ENCODE measurements around the gene RAD51B. TPM values are rescaled to one million over a fixed set of nuclear protein-coding genes. Genes with fewer than 3 reads are reported as not detected.
A peak's percentile ranks its signal among the peaks of the same experiment; 100 is the strongest.

The RAD51B gene
- total and polyA plus RNA-seq, 2 of the 13 experiments (the other 11 are each of a cell fraction or from before 2014, with no cell fraction given): 7.0 to 9.5 TPM

GRCh38 chr14:67816326-67817002 is 3.1 kb upstream of the RAD51B start, which contains the start of gene ZFYVE26 (continued):
- TF ChIP-seq ZBTB40 (IDR thresholded peaks at IDR 0.05) (no peak), ZBTB40 (CRISPR knock-in tag; IDR thresholded peaks at IDR 0.05) (no peak), RBM22 (optimal IDR thresholded peaks at IDR 0.05; ENCODE audit: low read length) (no peak), SNAPC4 (CRISPR knock-in tag; IDR thresholded peaks at IDR 0.05) (no peak), TBP (CRISPR knock-in tag; IDR thresholded peaks at IDR 0.05) (no peak), HBP1 (CRISPR knock-in tag; IDR thresholded peaks at IDR 0.05; ENCODE audit: low read depth) (peak; percentile 82), ZNF121 (CRISPR knock-in tag; IDR thresholded peaks at IDR 0.05) (no peak), RFX1 (IDR thresholded peaks at IDR 0.05) (no peak), SAP130 (CRISPR knock-in tag; IDR thresholded peaks at IDR 0.05; ENCODE audit: low read depth) (peak; percentile 97)
- TF ChIP-seq, protein P1, sequence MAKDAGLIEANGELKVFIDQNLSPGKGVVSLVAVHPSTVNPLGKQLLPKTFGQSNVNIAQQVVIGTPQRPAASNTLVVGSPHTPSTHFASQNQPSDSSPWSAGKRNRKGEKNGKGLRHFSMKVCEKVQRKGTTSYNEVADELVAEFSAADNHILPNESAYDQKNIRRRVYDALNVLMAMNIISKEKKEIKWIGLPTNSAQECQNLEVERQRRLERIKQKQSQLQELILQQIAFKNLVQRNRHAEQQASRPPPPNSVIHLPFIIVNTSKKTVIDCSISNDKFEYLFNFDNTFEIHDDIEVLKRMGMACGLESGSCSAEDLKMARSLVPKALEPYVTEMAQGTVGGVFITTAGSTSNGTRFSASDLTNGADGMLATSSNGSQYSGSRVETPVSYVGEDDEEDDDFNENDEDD (CRISPR knock-in tag; IDR thresholded peaks at IDR 0.05; ENCODE audit: borderline replicate concordance): no peak
- TF ChIP-seq, protein P2, sequence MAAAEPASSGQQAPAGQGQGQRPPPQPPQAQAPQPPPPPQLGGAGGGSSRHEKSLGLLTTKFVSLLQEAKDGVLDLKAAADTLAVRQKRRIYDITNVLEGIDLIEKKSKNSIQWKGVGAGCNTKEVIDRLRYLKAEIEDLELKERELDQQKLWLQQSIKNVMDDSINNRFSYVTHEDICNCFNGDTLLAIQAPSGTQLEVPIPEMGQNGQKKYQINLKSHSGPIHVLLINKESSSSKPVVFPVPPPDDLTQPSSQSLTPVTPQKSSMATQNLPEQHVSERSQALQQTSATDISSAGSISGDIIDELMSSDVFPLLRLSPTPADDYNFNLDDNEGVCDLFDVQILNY (CRISPR knock-in tag; conservative IDR thresholded peaks at IDR 0.05): no peak

Data from HepG2 (cell line).